K562 (cell line): ENCODE results near the gene CNPY4. TPM values are rescaled to one million over a fixed set of nuclear protein-coding genes. Genes with fewer than 3 reads are reported as not detected.

Experiments used
- ETV6 ChIP-seq, 3 experiments: fragments of 150-350 bp in 1 of 3; sonication (generic) in 1 of 3; formaldehyde crosslinking in 1 of 3; IDR thresholded peaks; 2 replicates each; pipeline versions ENCODE4 v1.6.1 to v1.8.0; 2014 to 2022; ENCODE audit warnings: borderline replicate concordance in 2 of 3, low read depth in 2 of 3, antibody characterized with exemption in 1 of 3, low read length in 1 of 3, mild to moderate bottlenecking in 1 of 3, missing genetic modification reagents in 1 of 3
- GABPB1 ChIP-seq: sonication (generic); formaldehyde crosslinking; IDR thresholded peaks from 2 replicates; pipeline ENCODE4 v1.8.0; 2022; ENCODE audit warnings: mild to moderate bottlenecking, missing genetic modification reagents
- HCFC1 ChIP-seq: IDR thresholded peaks from 2 replicates; pipeline ENCODE4 v1.6.1; 2012; ENCODE audit warnings: low read depth, low read length, improper control_type of control experiment
- MGA ChIP-seq: fragments of 450-650 bp; IDR thresholded peaks from 2 replicates; pipeline ENCODE4 v1.6.1; 2016; ENCODE audit warnings: mild to moderate bottlenecking, moderate library complexity
- NBN ChIP-seq: fragments of 450-650 bp; IDR thresholded peaks from 2 replicates; pipeline ENCODE4 v1.6.1; 2016; ENCODE audit warnings: low read depth, mild to moderate bottlenecking
- UBTF ChIP-seq, 2 experiments: IDR thresholded peaks; 2 replicates each; pipeline ENCODE4 v1.6.1; 2012; ENCODE audit warnings: improper control_type of control experiment in 2 of 2, low read depth in 2 of 2, low read length in 2 of 2, borderline replicate concordance in 1 of 2
- ZBTB49 ChIP-seq: sonication (generic); formaldehyde crosslinking; IDR thresholded peaks from 2 replicates; pipeline ENCODE4 v1.8.0; 2022; ENCODE audit warnings: missing genetic modification reagents, mild to moderate bottlenecking, borderline replicate concordance
- ZNF766 ChIP-seq: fragments of 200-800 bp; sonication (Bioruptor generic); conservative IDR thresholded peaks from 2 replicates; pipeline ENCODE4 v1.6.1; 2016; ENCODE audit warnings: missing genetic modification characterization, missing compliant biosample characterization
- polyA plus RNA-seq, 8 experiments: library from polyadenylated mRNA; depleted of rRNA in 4 of 8; stranded (reverse) in 5 of 8; unstranded in 3 of 8; fragments of >200 nt; fragmentation: Nextera tagmentation in 2 of 8; fragmentation: Illumina TruSeq in 1 of 8; extraction: Ambion mirVana in 2 of 8; extraction: Trizol in 1 of 8; gene quantifications; 2 replicates each; pipeline versions ENCODE4 v1.2.1 to v1.2.3, GENCODE V29; 2011 to 2014; ENCODE audit warnings: inconsistent platforms in 1 of 8, missing spikeins in 1 of 8
- total RNA-seq, 7 experiments: library from RNA; depleted of rRNA in 6 of 7; stranded (reverse); fragments of >200 nt in 6 of 7; fragmentation: Illumina TruSeq in 2 of 7; extraction: Trizol in 2 of 7; gene quantifications; 2 replicates each; pipeline versions ENCODE4 v1.2.1 to v1.2.3, GENCODE V29; 2011 to 2021; ENCODE audit warnings: low replicate concordance in 1 of 7

The CNPY4 gene
- total and polyA plus RNA-seq, 9 of the 15 experiments (the other 6 are each of a cell fraction or from before 2014, with no cell fraction given): 1.9 to 11.2 (median 7.0) TPM

- TF ChIP-seq ZBTB49 (CRISPR knock-in tag) (no peak), GABPB1 (CRISPR knock-in tag) (peak; percentile 73), MGA (peak; percentile 46; the same call in 1 of the 2 replicates), HCFC1 (peak; percentile 67), ETV6 (IDR thresholded peaks at IDR 0.05; ENCODE audit: borderline replicate concordance in 1 of 2, low read depth in 2 of 2, low read length in 1 of 2) (0 out of 4 replicates have a peak, but pooled peaks of 1 of the 2 experiments have one; percentile 2), ETV6 (CRISPR knock-in tag; IDR thresholded peaks at IDR 0.05; ENCODE audit: borderline replicate concordance) (no peak), NBN (peak; percentile 60), UBTF (IDR thresholded peaks at IDR 0.05; ENCODE audit: borderline replicate concordance in 1 of 2, low read depth in 2 of 2, low read length in 2 of 2) (peak in 1 of 2 experiments; percentile 30; a peak in 1 of 4 replicates), ZNF766 (CRISPR knock-in tag) (peak; percentile 81; the same call in 1 of the 2 replicates)
Observed at GRCh38 chr7:100119072-100119969, at the start of gene CNPY4, which contains the start of gene TAF6 (continued).
